H9 (cell line): ENCODE results near the gene LRIG1. TPM values are rescaled to one million over a fixed set of nuclear protein-coding genes. Genes with fewer than 3 reads are reported as not detected.

Experiments used
- DNase-seq: peaks from one replicate; pipeline ENCODE4 v3.0.0-alpha.2; 2017
- H2AFZ ChIP-seq: one replicate; pipeline ENCODE4 v1.6.1; 2013; ENCODE audit warnings: mild to moderate bottlenecking, low read length, control low read depth, moderate library complexity
- H2AK5ac ChIP-seq: 2 replicates; pipeline ENCODE4 v1.6.1; 2013; ENCODE audit warnings: low read length, control low read depth, mixed read lengths; ENCODE audit not compliant: insufficient read length
- H2BK120ac ChIP-seq: one replicate; pipeline ENCODE4 v1.6.1; 2013; ENCODE audit warnings: low read depth, mild to moderate bottlenecking, low read length, control low read depth, inconsistent platforms; ENCODE audit not compliant: poor library complexity, severe bottlenecking
- H2BK12ac ChIP-seq: 2 replicates; pipeline ENCODE4 v1.6.1; 2013; ENCODE audit warnings: low read length, control low read depth, mixed read lengths, low read depth; ENCODE audit not compliant: insufficient read length
- H2BK15ac ChIP-seq: 2 replicates; pipeline ENCODE4 v1.6.1; 2013; ENCODE audit warnings: low read depth, low read length, control low read depth
- H2BK20ac ChIP-seq: one replicate; pipeline ENCODE4 v1.6.1; 2013; ENCODE audit warnings: low read depth, mild to moderate bottlenecking, low read length, control low read depth, inconsistent platforms; ENCODE audit not compliant: poor library complexity, severe bottlenecking
- H2BK5ac ChIP-seq: 2 replicates; pipeline ENCODE4 v1.6.1; 2013; ENCODE audit warnings: low read length, control low read depth, mixed read lengths; ENCODE audit not compliant: insufficient read length
- H3K14ac ChIP-seq: 2 replicates; pipeline ENCODE4 v1.6.1; 2013; ENCODE audit warnings: low read length, control low read depth; ENCODE audit not compliant: insufficient read depth
- H3K18ac ChIP-seq: 2 replicates; pipeline ENCODE4 v1.6.1; 2013; ENCODE audit warnings: low read depth, mild to moderate bottlenecking, mixed read lengths, low read length, control low read depth; ENCODE audit not compliant: insufficient read length
- H3K23ac ChIP-seq: 2 replicates; pipeline ENCODE4 v1.6.1; 2013; ENCODE audit warnings: low read length, control low read depth, mixed read lengths, low read depth; ENCODE audit not compliant: insufficient read length
- H3K23me2 ChIP-seq: 2 replicates; pipeline ENCODE4 v1.6.1; 2013; ENCODE audit warnings: low read depth, mild to moderate bottlenecking, mixed read lengths, low read length, control low read depth; ENCODE audit not compliant: insufficient read length, poor library complexity, severe bottlenecking
- H3K27ac ChIP-seq: 2 replicates; pipeline ENCODE4 v1.5.1; 2013; ENCODE audit warnings: low read length, control low read depth, mixed read lengths, low read depth; ENCODE audit not compliant: insufficient read length
- H3K27me3 ChIP-seq: 2 replicates; pipeline ENCODE4 v1.6.1; 2013; ENCODE audit warnings: low read length, control low read depth, inconsistent platforms; ENCODE audit not compliant: insufficient read depth
- H3K4ac ChIP-seq: 2 replicates; pipeline ENCODE4 v1.6.1; 2013; ENCODE audit warnings: low read depth, mild to moderate bottlenecking, control low read depth, inconsistent platforms, low read length, moderate library complexity
- H3K4me1 ChIP-seq: 2 replicates; pipeline ENCODE4 v1.6.1; 2013; ENCODE audit warnings: low read length, control low read depth, inconsistent platforms; ENCODE audit not compliant: insufficient read depth
- H3K4me2 ChIP-seq: 2 replicates; pipeline ENCODE4 v1.6.1; 2013; ENCODE audit warnings: low read length, control low read depth, mixed read lengths; ENCODE audit not compliant: insufficient read length, insufficient read depth
- H3K56ac ChIP-seq: 2 replicates; pipeline ENCODE4 v1.6.1; 2013; ENCODE audit warnings: low read depth, mild to moderate bottlenecking, mixed read lengths, low read length, control low read depth; ENCODE audit not compliant: insufficient read length
- H3K79me1 ChIP-seq: 2 replicates; pipeline ENCODE4 v1.6.1; 2013; ENCODE audit warnings: low read depth, mild to moderate bottlenecking, moderate library complexity, low read length, control low read depth, inconsistent platforms; ENCODE audit not compliant: insufficient read depth, poor library complexity, severe bottlenecking
- H3K79me2 ChIP-seq: 2 replicates; pipeline ENCODE4 v1.6.1; 2013; ENCODE audit warnings: low read length, control low read depth, inconsistent platforms; ENCODE audit not compliant: insufficient read depth
- H3K9ac ChIP-seq: 2 replicates; pipeline ENCODE4 v1.6.1; 2013; ENCODE audit warnings: low read length, control low read depth, mixed read lengths; ENCODE audit not compliant: insufficient read length; ENCODE audit errors: extremely low read depth
- H3K9me3 ChIP-seq: one replicate; pipeline ENCODE4 v1.6.1; 2013; ENCODE audit warnings: low read depth, low read length, inconsistent platforms; ENCODE audit not compliant: control insufficient read depth
- H3T11ph ChIP-seq: one replicate; pipeline ENCODE4 v1.6.1; 2013; ENCODE audit warnings: mild to moderate bottlenecking, low read length, control low read depth, inconsistent platforms
- H4K20me1 ChIP-seq: one replicate; pipeline ENCODE4 v1.6.1; 2013; ENCODE audit not compliant: control insufficient read depth, insufficient read length, insufficient read depth
- H4K5ac ChIP-seq: 2 replicates; pipeline ENCODE4 v1.6.1; 2013; ENCODE audit warnings: low read depth, mild to moderate bottlenecking, mixed read lengths, low read length, control low read depth; ENCODE audit not compliant: insufficient read length
- H4K8ac ChIP-seq: replicated peaks from 2 replicates; pipeline ENCODE4 v1.6.1; 2013; ENCODE audit warnings: low read length, control low read depth, mixed read lengths, low read depth; ENCODE audit not compliant: insufficient read length
- H4K91ac ChIP-seq: 2 replicates; pipeline ENCODE4 v1.6.1; 2013; ENCODE audit warnings: low read depth, mild to moderate bottlenecking, moderate library complexity, mixed read lengths, low read length, control low read depth; ENCODE audit not compliant: insufficient read length
- H3K27ac Mint-ChIP-seq, 3 experiments: 2 replicates in 2 of 3; 3 replicates in 1 of 3; pipeline ENCODE4 v1.8.0; 2020 to 2021; ENCODE audit warnings: mixed read lengths in 3 of 3, mild to moderate bottlenecking in 1 of 3, moderate library complexity in 1 of 3
- H3K27me3 Mint-ChIP-seq: 2 replicates; pipeline ENCODE4 v1.8.0; 2021; ENCODE audit warnings: low read depth, mild to moderate bottlenecking, moderate library complexity, mixed read lengths
- H3K36me3 Mint-ChIP-seq, 3 experiments: 2 replicates in 2 of 3; 3 replicates in 1 of 3; pipeline ENCODE4 v1.8.0; 2020 to 2021; ENCODE audit warnings: low read depth in 3 of 3, mixed read lengths in 3 of 3; ENCODE audit not compliant: insufficient read depth in 1 of 3
- H3K4me1 Mint-ChIP-seq, 2 experiments: 2 replicates each; pipeline ENCODE4 v1.8.0; 2020; ENCODE audit warnings: mixed read lengths in 2 of 2
- H3K4me3 Mint-ChIP-seq, 2 experiments: 2 replicates in 1 of 2; 3 replicates in 1 of 2; pipeline ENCODE4 v1.8.0; 2020 to 2021; ENCODE audit warnings: mild to moderate bottlenecking in 2 of 2, mixed read lengths in 2 of 2, moderate library complexity in 1 of 2
- H3K9me3 Mint-ChIP-seq, 2 experiments: 2 replicates in 1 of 2; 3 replicates in 1 of 2; pipeline ENCODE4 v1.8.0; 2020; ENCODE audit warnings: mild to moderate bottlenecking in 2 of 2, mixed read lengths in 2 of 2, moderate library complexity in 1 of 2
- CTCF ChIP-seq: fragments of 200-600 bp; sonication (generic); conservative IDR thresholded peaks from 3 replicates; pipeline ENCODE4 v1.8.0; 2021; ENCODE audit warnings: antibody characterized with exemption, mild to moderate bottlenecking
- WGBS: extraction: QIAGEN DNeasy Blood & Tissue Kit; methylation state at CpG from one replicate; pipeline ENCODE4 v1.1.7; 2013; ENCODE audit warnings: missing lambda C conversion rate, low lambda C conversion rate, mixed read lengths; ENCODE audit not compliant: insufficient read length; ENCODE audit errors: extremely low coverage; 5-methylcytosine and 5-hydroxymethylcytosine counted together
- total RNA-seq: library from RNA; stranded (reverse); gene quantifications from 2 replicates; pipeline ENCODE4 v1.2.1, GENCODE V29; 2021

The LRIG1 gene
- total RNA-seq, 1 experiment from 2014 or later, result 70.3 TPM

GRCh38 chr3:66435989-66436388 is 64.8 kb downstream of the LRIG1 start:
- Mint-ChIP-seq H3K27me3 (no peaks in the 10 kb centered on the region; the same call in 1 of the 2 replicates), H3K4me1 (peaks cover 73 to 76% of the 10 kb centered on the region in 2 experiments), H3K4me3 (no peak overlapping the region), H3K9me3 (no peaks in the 10 kb centered on the region; a peak in 1 of 5 replicates), H3K27ac (no peak overlapping the region), H3K36me3 (peaks cover 24 to 57% (median 35%) of the 10 kb centered on the region in 3 experiments)
- no CpG with 5 or more reads among the region's 6 CpGs for WGBS
- Histone ChIP-seq H3K4me2 (no peak overlapping the region), H3K18ac (no peak overlapping the region), H3K79me2 (peaks cover 54% of the 10 kb centered on the region; the same call in 1 of the 2 replicates), H3K14ac (no peak overlapping the region), H2BK12ac (no peak overlapping the region), H3K23ac (no peak overlapping the region), H4K91ac (no peak overlapping the region), H3K27ac (no peak overlapping the region), H2BK15ac (no peak overlapping the region), H2BK5ac (no peak overlapping the region), H3K79me1 (peaks cover 5% of the 10 kb centered on the region), H4K20me1 (no peaks in the 10 kb centered on the region), H3K9me3 (no peaks in the 10 kb centered on the region), H3T11ph (no peak overlapping the region), H3K9ac (no peak overlapping the region), H2BK120ac (no peak overlapping the region), H3K4me1 (peaks cover 26% of the 10 kb centered on the region), H3K4ac (no peak overlapping the region), H3K27me3 (no peaks in the 10 kb centered on the region), H2BK20ac (no peak overlapping the region), H2AFZ (no peak overlapping the region), H4K8ac (no peak overlapping the region), H2AK5ac (no peak overlapping the region), H4K5ac (no peak overlapping the region), H3K56ac (no peak overlapping the region), H3K23me2 (no peaks in the 10 kb centered on the region)
- no peak for DNase-seq
- no peak for TF ChIP-seq CTCF
